NCI-H1105 treated with DMSO at 0.1 percent for 48 hours (cell line): ENCODE measurements around the gene CACNA1C.
A peak's percentile ranks its signal among the peaks of the same experiment; 100 is the strongest.
"Not testable (repeated sequence)": the region's sequence is repeated elsewhere in the genome, so short reads cannot be mapped to it uniquely, and the experiment has no call there.

ENCODE experiments used
- DNase-seq: peaks from one replicate; lab custom pipeline; 2025; lab: John Stamatoyannopoulos, UW

CACNA1C gene

GRCh38 chr12:2673966-2674810 lies 621.4 kb downstream of the CACNA1C start:
- DNase-seq: no peak

GRCh38 chr12:2675776-2676175 lies 623.0 kb downstream of the CACNA1C start:
- DNase-seq: no peak

GRCh38 chr12:2677142-2677880 lies 624.5 kb downstream of the CACNA1C start:
- DNase-seq: no peak

- no peak for DNase-seq
Measured at GRCh38 chr12:2678426-2678825, 625.6 kb downstream of the CACNA1C start.

- no peak for DNase-seq
Measured at GRCh38 chr12:2679068-2679815, 626.5 kb downstream of the CACNA1C start.

GRCh38 chr12:2679816-2680675 lies 627.3 kb downstream of the CACNA1C start:
- DNase-seq: no peak

GRCh38 chr12:2680676-2681039 lies 627.9 kb downstream of the CACNA1C start:
- no peak for DNase-seq

GRCh38 chr12:2681450-2682205 lies 628.8 kb downstream of the CACNA1C start:
- no peak for DNase-seq

- DNase-seq: peak; percentile 44
Measured at GRCh38 chr12:2682296-2683251, 629.8 kb downstream of the CACNA1C start.

GRCh38 chr12:2683283-2684025 lies 630.7 kb downstream of the CACNA1C start:
- no peak for DNase-seq

GRCh38 chr12:2684026-2684325 lies 631.2 kb downstream of the CACNA1C start:
- DNase-seq: not testable (repeated sequence)

GRCh38 chr12:2685620-2686279 lies 633.0 kb downstream of the CACNA1C start:
- DNase-seq: not testable (repeated sequence)

GRCh38 chr12:2686280-2686646 lies 633.5 kb downstream of the CACNA1C start:
- no peak for DNase-seq

GRCh38 chr12:2687058-2687457 lies 634.3 kb downstream of the CACNA1C start:
- DNase-seq: no peak

- no peak for DNase-seq
Measured at GRCh38 chr12:2687726-2688125, 634.9 kb downstream of the CACNA1C start.

- DNase-seq: no peak
Measured at GRCh38 chr12:2688381-2688931, 635.7 kb downstream of the CACNA1C start.

- no peak for DNase-seq
Measured at GRCh38 chr12:2689393-2689792, 636.6 kb downstream of the CACNA1C start.

GRCh38 chr12:2689879-2690278 lies 637.1 kb downstream of the CACNA1C start:
- DNase-seq: no peak
